Measurements from ENCODE around the gene TBKBP1.

Gene TBKBP1

GRCh38 chr17:47665655-47666054 lies 28.3 kb upstream of the TBKBP1 start:
- no peaks in the 10 kb centered on the region for H3F3A ChIP-seq (ENCODE audit: insufficient read depth, low read length)
- no peaks in the 10 kb centered on the region for H3K27me3 ChIP-seq (ENCODE audit: insufficient read depth, low read length)
- H4K20me1 ChIP-seq (ENCODE audit: insufficient read depth, low read length): no peaks in the 10 kb centered on the region

GRCh38 chr17:47669081-47669480 lies 24.9 kb upstream of the TBKBP1 start:
- Histone ChIP-seq H3K4me2 (ENCODE audit: low read length) (no peak overlapping the region), H4K20me1 (ENCODE audit: insufficient read depth, low read length) (no peaks in the 10 kb centered on the region), H3K4me1 (ENCODE audit: insufficient read depth, low read length, severe bottlenecking) (peaks cover 2% of the 10 kb centered on the region), H3K9me2 (ENCODE audit: low read depth, low read length) (no peaks in the 10 kb centered on the region), H3K4me3 (ENCODE audit: low read depth, low read length, poor library complexity, severe bottlenecking) (no peak overlapping the region), H3K79me2 (ENCODE audit: insufficient read depth, low read length) (no peaks in the 10 kb centered on the region), H3K9ac (ENCODE audit: low read length) (no peak overlapping the region), H3F3A (ENCODE audit: insufficient read depth, low read length) (no peaks in the 10 kb centered on the region), H2AFZ (ENCODE audit: low read length) (no peak overlapping the region), H3K9me3 (ENCODE audit: low read length) (no peaks in the 10 kb centered on the region), H3K36me3 (ENCODE audit: insufficient read depth, low read length) (peaks cover 95% of the 10 kb centered on the region), H3K27ac (ENCODE audit: low read depth, low read length, poor library complexity, severe bottlenecking) (no peak overlapping the region), H3K27me3 (ENCODE audit: insufficient read depth, low read length) (no peaks in the 10 kb centered on the region)
- no peak for TF ChIP-seq CTCF (IDR thresholded peaks at IDR 0.05; ENCODE audit: low read length)
- TF ChIP-seq EZH2 (IDR thresholded peaks at IDR 0.05; ENCODE audit: borderline replicate concordance, low read length): no peak

More at GRCh38 chr17:47665655-47666054, 28.3 kb upstream of the TBKBP1 start:
- no peak overlapping the region for H3K4me3 ChIP-seq (ENCODE audit: low read depth, low read length, poor library complexity, severe bottlenecking)
- no peak overlapping the region for H3K9ac ChIP-seq (ENCODE audit: low read length)
- no peak overlapping the region for H3K4me2 ChIP-seq (ENCODE audit: low read length)
- TF ChIP-seq CTCF (IDR thresholded peaks at IDR 0.05; ENCODE audit: low read length) (no peak), EZH2 (IDR thresholded peaks at IDR 0.05; ENCODE audit: borderline replicate concordance, low read length) (no peak)
- no peaks in the 10 kb centered on the region for H3K9me2 ChIP-seq (ENCODE audit: low read depth, low read length)
- H3K4me1 ChIP-seq (ENCODE audit: insufficient read depth, low read length, severe bottlenecking): peaks cover 25% of the 10 kb centered on the region
- H3K9me3 ChIP-seq (ENCODE audit: low read length): no peaks in the 10 kb centered on the region
- no peak overlapping the region for H3K27ac ChIP-seq (ENCODE audit: low read depth, low read length, poor library complexity, severe bottlenecking)
- peaks cover 96% of the 10 kb centered on the region for H3K36me3 ChIP-seq (ENCODE audit: insufficient read depth, low read length)
- H3K79me2 ChIP-seq (ENCODE audit: insufficient read depth, low read length): no peaks in the 10 kb centered on the region; the same call in 1 of the 2 replicates
- no peak overlapping the region for H2AFZ ChIP-seq (ENCODE audit: low read length)

GRCh38 chr17:47670064-47670463 lies 23.9 kb upstream of the TBKBP1 start:
- Histone ChIP-seq H3K9me2 (ENCODE audit: low read depth, low read length) (no peaks in the 10 kb centered on the region), H3K27ac (ENCODE audit: low read depth, low read length, poor library complexity, severe bottlenecking) (no peak overlapping the region), H3K36me3 (ENCODE audit: insufficient read depth, low read length) (peaks cover 95% of the 10 kb centered on the region), H3F3A (ENCODE audit: insufficient read depth, low read length) (no peaks in the 10 kb centered on the region), H3K4me2 (ENCODE audit: low read length) (no peak overlapping the region), H3K9me3 (ENCODE audit: low read length) (no peaks in the 10 kb centered on the region), H3K9ac (ENCODE audit: low read length) (no peak overlapping the region), H2AFZ (ENCODE audit: low read length) (no peak overlapping the region), H4K20me1 (ENCODE audit: insufficient read depth, low read length) (no peaks in the 10 kb centered on the region), H3K4me1 (ENCODE audit: insufficient read depth, low read length, severe bottlenecking) (no peaks in the 10 kb centered on the region), H3K79me2 (ENCODE audit: insufficient read depth, low read length) (no peaks in the 10 kb centered on the region), H3K4me3 (ENCODE audit: low read depth, low read length, poor library complexity, severe bottlenecking) (no peak overlapping the region), H3K27me3 (ENCODE audit: insufficient read depth, low read length) (no peaks in the 10 kb centered on the region)
- TF ChIP-seq EZH2 (IDR thresholded peaks at IDR 0.05; ENCODE audit: borderline replicate concordance, low read length) (no peak), CTCF (IDR thresholded peaks at IDR 0.05; ENCODE audit: low read length) (no peak)

Measured in OCI-LY1 (cell line).